NCI-H524 (cell line): Measurements from ENCODE around the gene IKZF5.

ENCODE experiments used
- DNase-seq, 2 experiments: peaks; one replicate each; lab custom pipeline; 2025; lab: John Stamatoyannopoulos, UW

Gene IKZF5

GRCh38 chr10:122980209-122981065, 28.2 kb downstream of the IKZF5 start, which contains the start of gene PSTK:
Gene PSTK (plus strand): TSS chr10:122980401. CDS start chr10:122980480, 79 bp downstream.
- peak; percentile 32 to 69 for DNase-seq

- DNase-seq = no peak
Observed at GRCh38 chr10:122974543-122975064, 34.0 kb downstream of the IKZF5 start.

- DNase-seq = no peak
Observed at GRCh38 chr10:122974023-122974422, 34.6 kb downstream of the IKZF5 start.

GRCh38 chr10:122968698-122969097, 39.9 kb downstream of the IKZF5 start:
- DNase-seq = no peak

GRCh38 chr10:122966879-122967278, 41.7 kb downstream of the IKZF5 start:
- DNase-seq = no peak

GRCh38 chr10:122962405-122962804, 46.2 kb downstream of the IKZF5 start:
- no peak for DNase-seq

- DNase-seq = no peak
Observed at GRCh38 chr10:122957474-122957873, 51.1 kb downstream of the IKZF5 start.

GRCh38 chr10:122955892-122956291, 52.7 kb downstream of the IKZF5 start:
- no peak for DNase-seq

- DNase-seq = no peak
Observed at GRCh38 chr10:122954731-122955050, 53.9 kb downstream of the IKZF5 start.

GRCh38 chr10:122953902-122954730, 54.5 kb downstream of the IKZF5 start, which contains the start of gene C10orf88:
Gene C10orf88 (minus strand): TSS chr10:122954227. CDS start chr10:122954178, 49 bp downstream.
- peak; percentile 81 to 89 for DNase-seq

- DNase-seq = no peak
Observed at GRCh38 chr10:122949296-122949695, 59.3 kb downstream of the IKZF5 start.
